GM21786 (cell line): Measurements from ENCODE around the gene GRK2.
"Not testable (repeated sequence)": the region's sequence is repeated elsewhere in the genome, so short reads cannot be mapped to it uniquely, and the experiment has no call there.

Experiments
- ATAC-seq: cut with Tn5 transposase; IDR thresholded peaks from one replicate; pipeline ENCODE4 v1.9.1; 2021; ENCODE audit not compliant: unreplicated experiment

GRK2 gene

DNA sequence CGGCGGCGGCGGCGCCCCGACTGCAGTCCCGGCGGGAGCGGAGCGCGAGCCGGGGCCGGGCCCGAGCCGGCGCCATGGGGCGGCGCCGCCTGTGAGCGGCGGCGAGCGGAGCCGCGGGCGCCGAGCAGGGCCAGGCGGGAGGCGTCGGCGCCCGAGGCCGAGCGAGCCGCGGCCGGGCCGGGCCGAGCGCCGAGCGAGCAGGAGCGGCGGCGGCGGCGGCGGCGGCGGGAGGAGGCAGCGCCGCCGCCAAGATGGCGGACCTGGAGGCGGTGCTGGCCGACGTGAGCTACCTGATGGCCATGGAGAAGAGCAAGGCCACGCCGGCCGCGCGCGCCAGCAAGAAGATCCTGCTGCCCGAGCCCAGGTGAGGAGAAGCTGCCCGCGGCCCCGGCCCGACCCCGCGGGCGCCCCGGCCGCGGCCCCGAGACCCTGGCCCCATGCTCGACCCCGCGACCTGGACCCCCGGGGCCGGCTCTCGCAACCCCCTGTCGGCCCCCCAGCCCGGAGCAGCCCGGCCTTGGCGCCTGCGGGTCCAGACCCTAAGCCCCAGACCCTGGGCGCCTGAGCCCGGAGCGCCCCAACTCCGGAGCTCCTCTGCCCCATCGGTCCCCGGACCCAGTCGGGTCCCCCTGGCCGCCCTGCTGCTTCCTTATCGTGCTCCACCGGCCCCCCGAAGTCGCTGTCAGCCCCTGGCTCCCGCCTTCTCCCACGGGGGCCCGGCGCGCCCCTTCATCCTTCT lies at the start of gene GRK2:
GRK2 (plus strand) TSS at position 25 of the 739 bp plus-strand sequence; CDS start at position 252, 227 bp downstream.
- no peak for ATAC-seq

DNA sequence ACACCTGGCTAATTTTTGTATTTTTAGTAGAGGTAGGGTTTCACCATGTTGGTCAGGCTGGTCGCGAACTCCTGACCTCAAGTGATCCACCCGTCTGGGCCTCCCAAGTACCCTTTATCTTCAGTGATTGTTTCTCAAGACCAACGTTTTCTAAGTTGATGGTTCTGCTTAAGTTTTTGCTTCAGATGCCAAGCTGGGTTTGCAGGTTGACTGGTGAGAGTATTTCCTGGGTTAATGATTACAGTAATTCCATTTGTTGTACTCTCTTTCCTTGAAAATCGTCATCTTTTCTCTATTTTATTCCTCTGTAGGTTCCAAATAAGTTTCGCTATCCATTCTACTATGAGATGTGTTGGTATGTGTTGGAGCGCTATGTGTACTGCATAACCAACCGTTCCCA lies 38.5 kb upstream of the GRK2 start:
- ATAC-seq: no peak

DNA sequence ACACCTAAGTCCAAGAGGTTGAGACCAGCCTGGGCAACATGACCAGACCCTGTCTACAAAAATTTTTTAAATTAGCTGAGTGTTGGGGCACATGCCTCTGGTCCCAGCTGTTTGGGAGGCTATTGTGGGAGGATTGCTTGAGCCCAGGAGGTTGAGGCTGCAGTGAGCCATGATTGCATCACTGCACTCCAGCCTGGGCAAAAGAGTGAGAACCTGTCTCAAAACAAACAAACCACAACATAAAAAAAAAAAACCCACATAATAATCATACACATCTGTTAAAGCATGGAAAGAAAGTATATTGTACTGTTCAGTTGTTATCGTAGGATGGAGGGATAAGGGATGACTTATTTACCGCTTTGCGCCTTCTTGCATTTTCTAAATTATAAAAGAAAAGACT lies 35.9 kb upstream of the GRK2 start:
- ATAC-seq: no peak

DNA sequence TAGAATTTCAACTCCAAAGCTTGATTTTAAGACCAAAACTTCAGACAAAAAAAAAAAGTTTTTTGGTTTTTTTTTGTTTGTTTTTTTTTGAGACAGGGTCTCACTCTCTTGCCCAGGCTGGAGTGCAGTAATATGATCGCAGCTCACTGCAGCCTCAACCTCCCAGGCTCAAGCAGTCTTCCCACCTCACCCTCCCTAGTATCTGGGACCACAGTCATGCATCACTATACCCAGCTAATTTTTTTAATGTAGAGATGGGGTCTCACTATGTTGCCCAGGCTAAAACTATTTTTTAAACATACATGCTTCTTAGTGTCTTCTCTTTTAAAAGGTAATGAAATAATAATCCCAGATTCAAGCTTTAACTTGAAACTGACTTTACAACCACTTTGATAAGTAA lies 35.4 kb upstream of the GRK2 start:
- ATAC-seq: no peak

DNA sequence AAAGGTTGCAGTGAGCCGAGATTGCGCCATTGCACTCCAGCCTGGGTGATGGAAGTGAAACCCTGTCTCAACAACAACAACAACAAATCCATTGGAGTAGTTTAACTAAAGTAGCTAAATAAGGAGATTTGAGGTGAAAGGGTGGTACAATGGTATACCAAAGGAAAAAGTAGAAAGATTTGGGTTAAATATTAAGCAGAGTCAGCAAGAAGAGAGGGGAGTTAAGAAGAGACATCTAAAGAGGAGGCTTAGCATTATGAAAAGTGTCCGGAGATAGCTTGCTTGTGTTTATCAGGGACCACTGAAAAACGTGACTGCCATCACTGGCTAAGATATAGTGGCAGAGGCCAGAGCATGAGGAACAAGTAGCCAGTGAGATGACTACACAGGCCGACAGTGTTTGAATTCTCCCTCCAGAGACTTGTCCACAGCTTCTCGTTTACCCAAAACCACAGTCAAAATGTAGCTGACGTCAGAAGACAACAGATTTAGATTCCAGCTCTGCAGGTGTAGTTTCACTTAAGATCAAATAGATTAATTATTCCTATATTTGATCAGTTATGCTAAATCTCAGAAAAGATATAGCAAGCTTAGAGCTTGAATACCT lies 32.6 kb upstream of the GRK2 start:
- ATAC-seq: no peak

DNA sequence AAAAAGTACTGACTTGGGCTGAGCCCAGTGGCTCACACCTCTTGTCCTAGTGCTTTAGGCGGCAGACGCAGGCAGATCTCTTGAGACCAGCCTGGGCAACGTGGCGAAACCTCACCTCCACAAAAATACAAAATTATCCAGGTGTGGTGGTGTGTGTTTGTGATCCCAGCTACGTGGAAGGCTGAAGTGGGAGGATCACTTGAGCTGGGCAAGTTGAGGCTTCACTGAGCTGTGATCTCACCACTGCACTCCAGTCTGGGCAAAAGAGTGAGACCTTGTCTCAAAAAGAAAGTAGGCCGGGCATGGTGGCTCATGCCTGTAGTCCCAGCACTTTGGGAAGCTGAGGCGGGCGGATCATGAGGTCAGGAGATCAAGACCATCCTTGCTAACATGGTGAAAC lies 31.7 kb upstream of the GRK2 start:
- not testable (repeated sequence) for ATAC-seq

DNA sequence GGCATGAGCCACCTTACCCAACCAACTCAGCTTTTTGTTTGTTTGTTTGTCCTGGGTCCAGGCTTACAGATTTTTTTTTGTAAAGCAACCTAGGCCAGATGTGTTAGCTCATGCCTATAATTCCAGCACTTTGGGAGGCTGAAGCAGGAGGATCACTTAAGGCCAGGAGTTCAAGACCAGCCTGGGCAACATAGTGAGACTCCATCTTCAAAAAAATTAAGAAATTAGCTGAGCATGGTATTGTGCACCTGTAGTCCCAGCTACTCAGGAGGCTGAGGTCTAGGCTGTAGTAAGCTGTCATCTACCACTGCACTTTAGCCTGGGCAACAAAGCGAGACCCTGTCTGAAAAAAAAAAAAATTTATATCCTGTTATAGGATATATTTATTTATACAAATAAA lies 28.7 kb upstream of the GRK2 start:
- ATAC-seq: no peak

DNA sequence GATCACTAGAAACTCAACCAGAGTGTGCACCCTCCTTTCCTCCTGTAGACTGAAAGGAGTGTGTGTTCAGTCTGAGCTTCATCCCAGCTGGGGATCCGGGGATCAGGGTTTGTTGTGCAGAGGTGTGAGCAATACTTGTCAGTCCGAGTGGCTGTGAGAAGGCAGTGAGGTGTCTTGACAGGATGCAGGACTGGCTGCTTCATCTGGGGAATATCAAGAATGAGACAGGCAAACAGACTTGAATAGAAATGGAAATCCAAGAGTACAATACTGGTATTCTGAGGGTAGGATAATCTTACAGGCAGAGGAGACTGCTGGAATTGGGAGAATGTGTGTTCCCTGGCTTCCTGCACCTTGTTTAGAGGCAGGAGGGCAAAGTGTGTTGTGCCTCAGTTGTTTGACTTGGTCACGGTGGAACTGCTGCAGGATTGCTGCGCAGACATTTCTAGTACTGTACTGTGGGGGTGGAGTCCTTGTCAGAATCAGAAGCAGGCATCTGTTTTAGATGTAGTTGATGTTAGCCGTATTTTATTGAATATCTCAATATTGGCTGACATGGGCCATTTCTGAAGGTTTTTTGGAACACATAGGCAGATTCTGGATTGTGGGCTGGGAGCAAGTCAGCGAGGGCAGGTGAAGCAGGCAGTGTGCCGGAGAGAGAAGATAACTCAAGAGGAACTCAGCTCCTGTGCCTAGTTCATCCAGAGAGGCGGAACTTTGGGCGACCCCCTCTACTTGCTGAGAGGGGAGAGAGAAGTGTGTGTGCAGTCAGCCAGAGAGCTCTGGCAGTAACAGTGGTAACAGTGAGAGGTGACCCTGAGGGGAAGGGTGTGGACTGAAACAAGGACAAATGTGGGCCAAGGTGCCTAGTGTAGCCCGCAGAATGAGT lies 27.1 kb upstream of the GRK2 start:
- no peak for ATAC-seq

DNA sequence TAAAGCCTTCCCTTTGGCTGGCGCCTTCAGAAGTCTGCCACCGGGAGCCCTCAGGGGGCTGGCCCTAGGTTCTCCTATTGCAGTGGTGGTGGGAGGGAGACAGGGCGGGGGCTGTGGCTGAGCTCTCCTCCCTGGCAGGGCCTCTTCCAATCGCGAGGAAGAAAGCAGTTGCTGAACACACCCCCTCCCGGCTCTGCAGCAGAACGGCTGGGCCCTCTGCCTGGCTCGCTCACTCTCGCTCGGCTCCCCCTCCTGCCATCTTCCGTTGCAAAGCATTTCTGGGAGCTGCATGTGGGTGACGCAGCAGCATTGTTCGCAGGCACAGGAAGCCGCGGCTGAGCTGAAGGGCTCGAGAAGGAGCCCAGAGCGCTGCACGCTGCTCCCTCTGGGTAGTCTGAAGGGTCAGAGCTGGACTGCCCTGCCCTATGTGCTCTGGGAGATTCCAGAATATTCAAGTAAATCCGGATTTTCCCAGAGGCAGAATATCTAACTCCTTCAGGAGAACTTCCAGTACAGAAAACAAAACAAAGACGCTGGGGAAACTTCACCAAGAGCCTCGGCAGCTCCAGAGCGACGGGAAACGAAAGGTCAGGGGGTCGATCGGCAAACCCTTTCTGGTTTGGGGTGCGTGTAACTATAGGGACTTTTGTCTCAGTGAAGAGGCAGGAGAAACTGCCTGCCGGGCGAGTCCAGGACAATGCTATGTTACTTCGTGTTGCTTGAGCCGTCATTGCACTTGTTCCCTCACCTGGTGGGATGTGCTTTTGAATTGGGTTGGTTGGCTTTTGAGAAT lies 26.3 kb upstream of the GRK2 start:
- ATAC-seq: peak; percentile 88

DNA sequence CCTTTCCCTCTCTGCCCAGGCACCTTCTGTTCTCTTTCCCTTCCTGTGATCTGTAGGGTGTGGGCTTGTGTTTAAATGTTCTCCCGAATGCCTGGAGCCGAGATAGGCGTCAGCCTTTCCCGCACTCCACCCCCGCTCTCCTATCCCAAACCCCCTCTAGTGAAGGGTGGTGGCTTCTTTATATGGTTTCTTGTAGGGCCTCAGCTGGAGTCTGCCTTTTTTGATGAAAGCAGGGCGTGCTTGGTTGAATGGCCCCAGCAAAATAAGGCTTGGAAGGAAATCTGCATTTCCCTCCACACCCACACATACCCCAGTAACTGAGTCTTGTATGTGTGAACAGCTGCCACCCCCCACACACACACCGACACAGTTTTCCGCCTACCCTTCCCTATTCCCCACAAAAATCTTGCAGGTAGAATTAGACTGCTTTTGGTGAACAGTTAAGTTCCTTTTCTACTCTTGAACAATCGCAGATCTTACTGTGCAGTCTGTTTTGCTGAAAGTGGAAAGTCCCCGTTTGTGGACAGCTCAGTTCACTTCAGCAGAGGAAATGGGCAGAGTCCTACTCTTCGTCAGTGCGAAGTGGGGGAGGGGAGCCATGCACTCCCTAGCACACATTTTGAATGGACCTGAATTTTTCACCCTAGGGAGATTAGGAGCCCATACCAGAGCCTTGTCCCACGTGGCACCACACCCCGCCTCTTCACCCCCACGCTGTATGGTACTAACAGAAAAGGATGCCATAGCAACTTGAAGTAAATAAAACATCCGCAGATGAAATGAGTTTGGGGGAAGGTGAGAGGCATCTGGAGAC lies 25.5 kb upstream of the GRK2 start:
- ATAC-seq: peak; percentile 26

DNA sequence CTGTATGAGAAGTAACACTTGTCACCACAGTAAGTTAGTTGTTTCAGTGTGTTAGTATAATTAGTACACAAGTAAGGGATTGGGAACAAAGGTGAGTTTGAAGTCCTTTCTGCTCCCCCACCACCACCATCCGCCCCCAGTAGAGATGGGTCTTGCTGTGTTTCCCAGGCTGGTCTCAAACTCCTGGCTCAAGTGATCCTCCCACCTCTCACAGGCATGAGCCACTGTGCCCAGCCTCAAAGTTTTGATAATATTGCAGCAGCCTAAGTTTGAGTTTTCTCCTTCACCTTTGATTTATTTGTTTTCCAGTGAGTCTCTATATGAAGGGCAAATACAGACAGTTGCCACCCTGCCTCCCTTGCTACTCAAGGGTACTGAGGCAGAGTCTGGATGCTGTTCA lies 23.7 kb upstream of the GRK2 start:
- ATAC-seq: no peak

DNA sequence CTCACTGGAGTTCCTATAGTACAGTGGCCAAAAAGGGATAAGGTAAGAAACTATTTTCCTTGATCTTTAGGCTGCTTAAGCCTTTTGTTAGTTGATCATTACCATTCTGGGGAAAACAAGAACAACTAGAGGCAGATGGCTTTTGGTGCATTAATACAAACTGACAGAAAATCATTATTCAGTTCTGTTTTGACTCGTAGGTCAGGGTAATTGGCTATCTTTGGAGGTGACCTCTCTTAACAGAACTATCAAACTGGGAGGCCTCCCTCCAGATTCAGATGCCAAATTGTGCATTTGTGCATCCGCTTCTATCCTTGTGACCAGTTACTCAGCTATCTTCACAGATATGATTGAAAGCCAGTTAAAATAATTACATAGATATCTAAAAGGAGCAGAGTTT lies 23.2 kb upstream of the GRK2 start:
- ATAC-seq: no peak

DNA sequence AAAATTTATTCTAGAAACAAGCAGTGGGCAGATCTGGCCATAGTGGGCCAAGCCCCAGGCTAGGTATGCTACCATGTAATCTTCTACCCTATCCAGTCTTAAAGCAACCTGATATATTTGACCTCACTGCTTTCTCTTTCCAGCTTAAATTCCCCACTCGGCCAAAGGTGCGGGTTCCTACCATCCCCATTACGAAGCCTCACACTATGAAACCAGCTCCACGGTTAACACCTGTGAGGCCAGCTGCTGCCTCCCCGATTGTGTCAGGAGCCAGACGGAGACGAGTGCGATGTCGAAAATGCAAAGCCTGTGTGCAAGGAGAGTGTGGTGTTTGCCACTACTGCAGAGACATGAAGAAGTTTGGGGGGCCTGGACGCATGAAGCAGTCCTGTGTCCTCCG lies 21.2 kb upstream of the GRK2 start:
- no peak for ATAC-seq

DNA sequence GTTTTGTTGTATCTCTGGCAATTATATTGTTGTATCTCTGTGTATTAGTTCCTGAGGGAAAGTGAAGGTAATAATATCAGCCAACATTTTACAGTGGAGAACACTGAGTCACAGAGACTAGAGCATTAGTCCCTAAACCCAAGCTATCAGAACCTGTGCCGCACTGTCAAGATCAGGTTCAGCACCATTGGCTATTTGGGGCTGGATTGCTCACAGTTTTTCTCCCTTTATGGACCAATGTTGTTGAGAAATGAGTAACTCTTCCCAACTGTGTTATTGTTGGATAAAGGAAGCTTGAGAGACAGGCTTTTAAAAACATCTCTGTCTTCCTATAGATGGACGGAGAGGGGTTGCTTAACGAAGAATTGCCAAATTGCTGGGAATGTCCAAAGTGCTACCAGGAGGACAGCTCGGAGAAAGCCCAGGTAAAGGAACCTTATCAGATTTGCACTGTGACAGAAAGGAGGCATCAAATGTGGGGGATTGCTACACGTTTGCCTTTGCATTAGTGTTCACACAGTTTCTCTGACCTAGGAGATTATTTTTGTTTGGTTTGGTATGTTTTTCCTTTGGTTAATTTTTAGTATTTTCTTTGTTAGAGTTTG lies 18.2 kb upstream of the GRK2 start:
- no peak for ATAC-seq

DNA sequence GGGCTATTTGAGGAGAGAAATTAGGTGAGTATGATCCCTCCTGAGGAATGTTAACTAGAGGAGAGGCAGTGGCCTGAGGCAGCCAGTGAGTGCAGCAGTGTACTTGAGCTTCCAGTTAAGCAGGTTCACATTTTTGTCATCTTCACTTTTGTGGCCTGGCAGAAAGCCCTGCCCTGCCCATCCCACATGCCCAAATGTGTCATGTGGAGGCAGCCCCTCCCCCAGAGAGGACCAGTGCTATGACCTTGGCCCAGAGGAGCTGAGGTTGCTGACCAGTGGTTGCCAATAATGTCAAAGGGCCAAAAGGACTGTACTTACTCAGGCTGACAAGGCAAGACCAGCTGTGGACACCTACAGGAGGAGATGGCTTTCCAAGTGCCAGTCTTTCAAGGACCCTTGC lies 17.6 kb upstream of the GRK2 start:
- ATAC-seq: no peak

DNA sequence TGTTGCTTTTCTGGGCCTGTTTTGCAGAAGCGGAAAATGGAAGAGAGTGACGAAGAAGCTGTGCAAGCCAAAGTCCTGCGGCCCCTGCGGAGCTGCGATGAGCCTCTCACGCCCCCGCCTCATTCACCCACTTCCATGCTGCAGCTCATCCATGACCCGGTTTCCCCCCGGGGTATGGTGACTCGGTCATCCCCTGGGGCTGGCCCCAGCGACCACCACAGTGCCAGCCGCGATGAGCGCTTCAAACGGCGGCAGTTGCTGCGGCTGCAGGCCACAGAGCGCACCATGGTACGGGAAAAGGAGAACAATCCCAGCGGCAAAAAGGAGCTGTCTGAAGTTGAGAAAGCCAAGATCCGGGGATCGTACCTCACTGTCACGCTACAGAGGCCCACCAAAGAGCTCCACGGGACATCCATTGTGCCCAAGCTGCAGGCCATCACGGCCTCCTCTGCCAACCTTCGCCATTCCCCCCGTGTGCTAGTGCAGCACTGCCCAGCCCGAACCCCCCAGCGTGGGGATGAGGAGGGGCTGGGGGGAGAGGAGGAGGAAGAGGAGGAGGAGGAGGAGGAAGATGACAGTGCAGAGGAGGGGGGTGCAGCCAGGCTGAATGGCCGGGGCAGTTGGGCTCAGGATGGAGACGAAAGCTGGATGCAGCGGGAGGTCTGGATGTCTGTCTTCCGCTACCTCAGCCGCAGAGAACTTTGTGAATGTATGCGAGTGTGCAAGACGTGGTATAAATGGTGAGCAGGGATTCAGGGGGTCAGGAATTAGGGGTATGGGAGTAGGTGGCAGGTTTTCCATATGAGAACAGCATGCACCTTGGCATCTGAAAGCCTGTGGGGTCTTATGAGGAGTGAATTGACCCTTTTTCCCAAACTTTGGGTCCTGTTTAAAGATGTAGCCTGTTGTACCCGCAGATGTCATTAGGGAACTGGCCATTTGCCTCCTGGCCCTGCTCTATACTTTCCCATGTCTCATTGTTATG lies 15.9 kb upstream of the GRK2 start:
- no peak for ATAC-seq

DNA sequence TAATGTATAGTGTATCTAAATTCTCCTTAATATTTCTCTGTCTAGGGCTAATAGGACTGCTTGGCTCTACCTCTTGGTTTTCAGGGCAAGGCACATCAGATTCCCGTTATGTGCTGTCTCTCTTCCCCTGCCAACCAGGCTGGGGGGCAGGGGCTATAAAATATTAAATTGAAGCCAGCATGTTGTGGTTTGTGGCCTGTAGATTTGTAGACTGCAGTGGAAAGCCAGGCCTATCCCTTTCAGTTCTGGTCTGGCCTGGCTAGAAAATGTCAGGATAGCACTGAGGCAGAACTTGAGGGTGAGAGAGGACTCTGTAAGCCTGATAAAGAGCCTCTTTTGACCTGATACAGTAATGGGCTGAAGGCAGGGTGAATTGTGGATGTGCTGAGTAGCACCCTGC lies 14.4 kb upstream of the GRK2 start:
- no peak for ATAC-seq

DNA sequence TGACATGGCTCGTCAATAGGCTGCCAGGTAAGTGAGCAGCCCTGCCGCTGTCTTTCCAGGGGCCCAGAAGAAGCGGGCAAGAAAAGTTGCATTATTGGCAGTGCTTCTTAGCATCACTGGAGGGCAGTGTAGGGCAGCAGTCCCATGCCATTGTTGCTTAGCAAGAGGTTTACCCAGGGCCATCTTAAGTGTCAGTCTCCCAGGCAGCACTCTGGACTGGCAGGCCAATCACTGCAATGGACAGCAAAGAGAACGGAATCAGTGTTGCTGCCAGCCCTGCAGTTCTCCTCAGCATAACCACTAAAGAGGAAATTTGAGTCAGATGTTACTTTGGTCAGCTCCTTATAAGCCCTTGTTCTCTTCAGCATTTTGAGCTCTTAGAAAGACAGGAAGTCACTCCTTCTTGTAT lies 13.4 kb upstream of the GRK2 start:
- ATAC-seq: no peak
